ENCODE data around the gene PFDN5.

PFDN5 gene

GRCh38 chr12:53295070-53295890 lies at the start of gene PFDN5:
Gene PFDN5, plus strand, starts transcription at chr12:53295542. Its CDS starts 26 bp downstream, at chr12:53295568.
- peak; percentile 61 to 85 for DNase-seq (ENCODE audit: low read depth in 1 of 2, low spot score in 1 of 2)

DNA sequence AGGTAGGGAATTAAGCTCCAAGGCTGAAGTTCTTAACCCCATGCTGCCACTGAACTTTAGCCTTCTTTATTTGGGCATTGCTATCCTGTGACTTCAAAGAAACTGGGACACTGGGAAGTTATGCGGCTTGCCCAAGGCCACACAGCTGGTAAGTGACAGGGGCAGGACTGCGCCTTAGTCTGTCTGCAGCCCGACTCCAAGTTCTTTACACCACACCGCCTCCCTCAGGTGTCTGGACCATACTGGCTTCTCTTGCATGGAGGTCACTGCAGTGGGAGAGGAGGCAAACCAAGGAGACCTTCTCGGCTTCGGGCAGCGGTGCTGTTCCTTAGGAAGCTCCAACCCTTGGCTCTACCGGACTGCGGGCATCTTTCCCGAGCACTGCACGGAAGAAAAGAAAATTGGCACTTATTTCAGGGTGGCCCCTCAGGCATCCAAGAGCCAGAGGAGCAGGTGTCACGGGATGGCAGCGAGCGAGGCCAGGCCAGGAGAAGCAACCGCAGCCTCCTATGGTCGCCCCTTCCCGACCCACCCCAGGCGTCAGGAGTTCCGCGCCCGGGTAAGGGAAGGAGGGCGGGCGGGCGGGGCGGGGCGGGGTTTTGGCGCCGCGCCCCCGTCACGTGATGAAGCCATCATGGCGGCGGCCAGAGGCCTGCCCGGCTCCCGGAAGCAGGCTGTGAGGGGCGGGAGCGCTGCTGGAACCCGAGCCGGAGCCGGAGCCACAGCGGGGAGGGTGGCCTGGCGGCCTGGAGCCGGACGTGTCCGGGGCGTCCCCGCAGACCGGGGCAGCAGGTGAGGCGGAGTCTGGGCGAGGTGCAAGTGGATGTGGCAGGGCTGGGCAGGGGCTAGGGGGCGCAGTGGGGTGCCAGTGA lies 43.6 kb upstream of the PFDN5 start:
- DNase-seq (ENCODE audit: low read depth in 1 of 2, low spot score in 1 of 2), result peak; percentile 51 to 56

GRCh38 chr12:53252349-53252916 lies 42.9 kb upstream of the PFDN5 start:
- no peak for DNase-seq (ENCODE audit: low read depth in 1 of 2, low spot score in 1 of 2)

DNA sequence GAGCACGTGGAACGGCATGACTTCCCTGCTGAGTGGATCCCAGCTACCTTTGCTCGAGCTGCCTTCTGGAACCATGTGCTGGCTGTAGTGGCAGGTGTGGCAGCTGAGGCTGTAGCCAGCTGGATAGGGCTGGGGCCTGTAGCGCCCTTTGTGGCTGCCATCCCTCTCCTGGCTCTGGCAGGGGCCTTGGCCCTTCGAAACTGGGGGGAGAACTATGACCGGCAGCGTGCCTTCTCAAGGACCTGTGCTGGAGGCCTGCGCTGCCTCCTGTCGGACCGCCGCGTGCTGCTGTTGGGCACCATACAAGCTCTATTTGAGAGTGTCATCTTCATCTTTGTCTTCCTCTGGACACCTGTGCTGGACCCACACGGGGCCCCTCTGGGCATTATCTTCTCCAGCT lies 42.0 kb upstream of the PFDN5 start:
- no peak for DNase-seq (ENCODE audit: low read depth in 1 of 2, low spot score in 1 of 2)

DNA sequence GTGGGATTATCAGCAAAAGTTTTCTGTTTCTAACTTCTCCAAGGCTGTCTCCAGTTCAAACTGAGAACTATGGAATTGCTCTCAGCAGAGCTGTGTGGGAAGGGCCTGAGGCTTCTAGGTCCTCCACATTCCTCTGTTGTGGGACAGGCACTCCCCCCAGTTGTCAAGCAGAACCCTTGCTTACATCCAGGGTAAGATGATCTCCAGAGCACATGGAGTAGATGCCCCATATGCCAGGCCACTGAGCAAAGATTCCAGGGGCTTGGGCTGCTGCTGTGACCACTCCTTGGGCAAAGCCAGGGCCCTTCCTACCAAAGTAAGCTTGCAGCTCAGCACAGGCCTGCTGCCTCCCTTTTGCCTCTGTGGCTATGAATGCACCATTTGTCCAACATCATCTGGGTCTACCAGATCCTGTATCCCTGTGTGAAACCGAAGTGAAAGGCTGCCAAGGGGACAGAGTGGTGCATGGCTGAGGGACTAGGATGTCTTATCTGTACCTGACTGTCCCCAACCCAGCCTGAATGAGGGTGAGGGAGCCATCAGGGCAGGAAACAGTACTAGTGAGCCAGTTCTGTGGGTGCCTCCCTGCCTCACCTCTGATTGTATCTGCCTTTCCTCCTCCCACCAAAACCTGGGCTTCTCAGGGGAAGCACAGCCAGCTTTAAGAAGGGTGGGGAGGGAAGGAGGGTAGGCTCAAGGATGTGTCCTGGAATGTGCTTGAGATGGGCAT lies 40.4 kb upstream of the PFDN5 start:
- no peak for DNase-seq (ENCODE audit: low read depth in 1 of 2, low spot score in 1 of 2)

- DNase-seq (ENCODE audit: low read depth in 1 of 2, low spot score in 1 of 2), result no peak
Observed at GRCh38 chr12:53255996-53256395, 39.3 kb upstream of the PFDN5 start.

DNA sequence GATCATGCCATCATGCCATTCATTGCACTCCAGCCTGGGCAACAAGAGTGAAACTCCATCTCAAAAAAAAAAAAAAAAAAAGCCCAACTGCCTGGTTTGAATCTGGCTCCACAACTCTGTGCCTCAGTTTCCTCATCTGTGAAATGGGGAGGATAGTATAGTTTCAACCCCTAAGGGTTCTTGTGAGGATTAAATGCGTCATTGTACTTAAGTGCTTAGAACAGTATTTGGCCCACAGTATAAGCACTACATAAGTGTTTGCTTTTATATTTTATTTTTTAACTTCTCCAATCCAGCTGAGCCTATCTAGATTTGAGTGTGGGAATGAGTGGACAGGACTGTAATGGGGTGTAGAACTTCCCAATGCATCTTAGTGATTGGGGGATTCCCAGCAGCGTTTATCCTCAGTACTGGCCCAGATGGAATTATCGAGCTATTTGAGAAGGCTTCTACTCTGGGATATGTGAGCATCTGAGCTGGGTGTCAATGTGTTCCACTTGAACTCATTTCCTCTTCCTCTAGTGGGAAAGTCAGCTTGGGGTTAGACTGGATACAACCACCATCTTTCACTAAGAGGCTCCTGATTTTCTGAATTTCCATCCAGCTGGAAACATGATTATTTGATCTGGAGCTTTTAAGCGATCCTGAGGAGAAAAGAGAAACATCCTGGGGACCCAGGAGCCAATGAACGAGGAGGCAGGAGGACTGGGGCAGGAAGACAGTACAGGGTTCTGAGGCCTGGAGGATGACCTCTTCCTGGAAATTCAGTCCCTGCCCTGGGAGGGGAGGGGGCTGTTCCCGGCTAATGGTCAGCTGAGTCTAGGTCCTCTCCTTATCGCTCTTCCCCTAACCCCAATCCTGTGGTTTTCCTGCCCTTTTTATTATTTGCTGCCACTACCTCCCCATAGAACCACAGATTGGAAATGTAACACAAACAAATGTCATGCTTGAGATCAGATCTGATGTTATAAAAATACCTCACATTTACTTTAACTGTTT lies 36.5 kb upstream of the PFDN5 start:
- no peak for DNase-seq (ENCODE audit: low read depth in 1 of 2, low spot score in 1 of 2)

DNA sequence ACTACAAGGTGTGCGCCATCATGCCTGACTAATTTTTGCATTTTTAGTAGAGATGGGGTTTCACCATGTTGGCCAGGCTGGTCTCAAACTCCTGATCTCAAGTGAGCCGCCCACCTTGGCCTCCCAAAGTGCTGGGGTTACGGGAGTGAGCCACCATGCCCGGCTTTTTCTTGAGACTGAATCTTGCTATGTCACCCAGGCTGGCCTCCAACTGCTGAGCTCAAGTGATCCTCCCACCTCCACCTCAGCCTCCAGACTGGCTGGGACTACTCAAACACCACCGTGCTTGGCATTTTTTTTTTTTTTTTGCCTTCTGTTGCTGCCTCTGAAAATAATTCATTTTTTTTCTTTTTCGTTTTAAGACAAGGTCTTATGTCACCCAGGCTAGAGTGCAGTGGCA lies 35.5 kb upstream of the PFDN5 start:
- no peak for DNase-seq (ENCODE audit: low read depth in 1 of 2, low spot score in 1 of 2)

DNA sequence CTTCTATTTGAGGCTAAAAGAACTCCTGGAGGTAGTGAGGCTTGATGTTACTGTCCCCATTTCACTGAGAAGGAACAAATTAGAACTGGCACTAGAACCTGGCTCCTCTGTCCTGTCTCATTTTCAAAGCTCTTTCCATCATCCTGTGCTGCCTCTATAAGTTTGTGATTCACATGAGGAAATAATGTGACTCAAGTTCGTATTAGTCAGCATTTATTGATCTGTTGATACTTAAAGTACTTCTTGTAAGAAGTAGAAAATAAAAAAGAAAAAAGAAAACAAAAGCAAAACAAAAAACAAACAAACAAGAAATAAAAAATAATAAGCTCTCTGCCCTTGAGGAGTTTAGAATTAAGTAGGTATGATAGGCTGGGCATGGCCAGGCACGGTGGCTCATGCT lies 29.6 kb upstream of the PFDN5 start:
- no peak for DNase-seq (ENCODE audit: low read depth in 1 of 2, low spot score in 1 of 2)

- DNase-seq (ENCODE audit: low read depth in 1 of 2, low spot score in 1 of 2), result no peak
Observed at GRCh38 chr12:53267306-53267998, 27.9 kb upstream of the PFDN5 start.

- peak; percentile 62 to 72 for DNase-seq (ENCODE audit: low read depth in 1 of 2, low spot score in 1 of 2)
Observed at GRCh38 chr12:53267999-53268629, 27.2 kb upstream of the PFDN5 start, which contains the start of gene ESPL1. Gene ESPL1, plus strand, starts transcription at chr12:53268299. Its CDS starts 468 bp downstream, at chr12:53268767.

GRCh38 chr12:53268630-53269562 lies 26.4 kb upstream of the PFDN5 start:
- DNase-seq (ENCODE audit: low read depth in 1 of 2, low spot score in 1 of 2), result no peak

- no peak for DNase-seq (ENCODE audit: low read depth in 1 of 2, low spot score in 1 of 2)
Observed at GRCh38 chr12:53274445-53274844, 20.9 kb upstream of the PFDN5 start.

DNA sequence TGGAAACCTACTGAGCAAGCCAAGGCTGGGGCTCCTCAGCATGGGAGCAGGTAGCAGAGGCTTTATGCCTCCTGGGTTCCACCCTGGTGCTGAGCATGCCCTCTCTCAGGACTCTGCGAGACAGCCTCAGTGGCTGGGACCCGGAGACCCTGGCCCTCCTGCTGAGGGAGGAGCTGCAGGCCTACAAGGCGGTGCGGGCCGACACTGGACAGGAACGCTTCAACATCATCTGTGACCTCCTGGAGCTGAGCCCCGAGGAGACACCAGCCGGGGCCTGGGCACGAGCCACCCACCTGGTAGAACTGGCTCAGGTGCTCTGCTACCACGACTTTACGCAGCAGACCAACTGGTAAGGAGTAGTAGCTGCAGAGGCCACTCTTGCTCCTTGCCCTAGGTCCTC lies 18.8 kb upstream of the PFDN5 start:
- no peak for DNase-seq (ENCODE audit: low read depth in 1 of 2, low spot score in 1 of 2)

DNA sequence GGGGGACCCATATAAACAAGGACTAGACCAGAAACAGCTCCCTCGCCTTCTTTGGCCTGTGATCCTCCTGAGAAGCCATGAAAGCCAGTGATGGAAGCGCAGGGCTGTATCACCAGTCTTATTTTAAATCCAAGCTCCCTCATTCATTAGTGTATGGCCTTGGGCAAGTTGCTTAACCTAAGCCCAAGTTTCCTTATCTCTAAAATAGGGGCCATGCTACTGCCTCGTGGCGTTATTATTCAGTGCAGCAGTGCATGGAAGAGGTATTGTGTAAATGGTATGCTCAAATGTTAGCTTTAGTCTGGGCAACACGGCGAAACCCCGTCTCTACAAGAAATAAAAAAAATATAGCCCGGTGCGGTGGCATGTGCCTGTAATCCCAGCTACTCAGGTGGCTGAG lies 17.4 kb upstream of the PFDN5 start:
- no peak for DNase-seq (ENCODE audit: low read depth in 1 of 2, low spot score in 1 of 2)

DNA sequence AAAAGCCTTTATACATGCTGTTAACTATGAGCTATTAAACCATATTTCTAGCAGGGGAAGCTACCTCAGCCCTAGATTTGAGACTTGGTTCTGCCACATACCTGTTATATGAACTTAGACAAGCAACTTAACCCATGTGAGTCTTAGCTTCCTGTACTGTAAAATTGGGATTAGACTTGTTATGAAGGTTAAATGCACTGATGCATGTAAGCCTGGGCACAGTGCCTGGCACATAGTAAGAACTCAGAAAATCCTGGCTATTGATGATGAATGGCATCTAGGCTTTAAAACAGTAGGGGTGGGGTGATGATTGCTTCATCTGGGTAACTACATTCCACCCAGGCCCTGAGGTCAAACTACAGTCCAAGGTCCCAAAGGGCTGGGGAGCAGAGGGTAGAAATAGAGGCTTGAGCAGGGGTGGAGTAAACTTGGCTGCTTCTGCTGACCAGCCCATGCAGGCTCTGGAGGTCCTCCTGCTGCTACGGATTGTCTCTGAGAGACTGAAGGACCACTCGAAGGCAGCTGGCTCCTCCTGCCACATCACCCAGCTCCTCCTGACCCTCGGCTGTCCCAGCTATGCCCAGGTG lies 16.0 kb upstream of the PFDN5 start:
- DNase-seq (ENCODE audit: low read depth in 1 of 2, low spot score in 1 of 2), result no peak

DNA sequence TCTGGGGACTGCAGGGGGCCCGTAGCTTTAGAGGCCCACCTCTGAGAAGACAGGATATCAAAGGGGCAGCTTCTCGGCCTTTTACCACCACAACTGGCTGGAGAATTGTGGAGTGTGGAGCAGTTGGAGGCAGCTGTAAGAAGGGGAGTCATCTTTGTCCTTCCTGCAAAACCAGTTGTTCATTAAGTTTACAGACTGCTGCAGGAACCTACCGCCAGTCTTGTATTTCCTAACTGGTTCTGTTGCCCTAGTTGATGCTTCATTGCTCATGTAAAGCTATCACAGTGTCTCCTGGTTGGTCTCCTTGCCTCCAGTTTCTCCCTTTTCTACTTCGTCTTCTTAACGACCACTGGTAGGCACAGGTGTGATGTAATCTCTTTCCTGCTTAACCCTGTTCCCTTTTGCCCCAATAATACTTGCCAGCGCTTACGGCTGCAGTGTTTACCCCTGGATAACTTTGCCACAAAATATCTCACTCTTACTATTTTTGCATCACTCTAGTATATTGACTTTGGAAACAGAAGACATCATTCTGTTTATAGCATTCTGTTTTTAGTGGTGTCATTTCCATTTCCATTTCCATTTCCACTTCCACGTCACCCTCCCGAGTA lies 15.3 kb upstream of the PFDN5 start:
- DNase-seq (ENCODE audit: low read depth in 1 of 2, low spot score in 1 of 2), result no peak

Data from activated CD4-positive, alpha-beta T cell treated with anti-CD3 and anti-CD28 coated beads, Interleukin-2, amount 50 U/mL, for 24 hours (primary cell).